Endometrial microvascular endothelial cells (primary cell): ENCODE data around the gene PABPC1L. TPM values are rescaled to one million over a fixed set of nuclear protein-coding genes. Genes with fewer than 3 reads are reported as not detected.

Experiments
- total RNA-seq: library from RNA; depleted of rRNA; stranded (reverse); fragments of >200 nt; gene quantifications from one replicate; pipeline ENCODE4 v1.2.3, GENCODE V29; 2015; ENCODE audit errors: inconsistent ontology term

The PABPC1L gene
- total RNA-seq, 1 donor from 2014 or later, result 0.93 TPM

Other genes with a start within 250 kb of the PABPC1L start
- gene CCN5, start 194.7 kb upstream of the PABPC1L start, total RNA-seq, result not detected
- not detected for gene KCNK15, start 164.2 kb upstream of the PABPC1L start, total RNA-seq
- not detected for gene RIMS4, start 99.5 kb upstream of the PABPC1L start, total RNA-seq
- gene YWHAB, start 24.4 kb upstream of the PABPC1L start, total RNA-seq, result 187 TPM
- 64.1 TPM for gene TOMM34, start 50.3 kb downstream of the PABPC1L start, total RNA-seq
- gene STK4, start 56.5 kb downstream of the PABPC1L start, total RNA-seq, result 13.7 TPM
- not detected for gene KCNS1, start 191.1 kb downstream of the PABPC1L start, total RNA-seq
- gene WFDC5, start 205.1 kb downstream of the PABPC1L start, total RNA-seq, result not detected
- gene WFDC12, start 214.4 kb downstream of the PABPC1L start, total RNA-seq, result not detected